HepG2 (cell line): Measurements from ENCODE around the gene TJP2. TPM values are rescaled to one million over a fixed set of nuclear protein-coding genes. Genes with fewer than 3 reads are reported as not detected.

ENCODE experiments used
- CREB3 ChIP-seq: sonication (generic); formaldehyde crosslinking; IDR thresholded peaks from 2 replicates; pipeline ENCODE4 v1.5.0; 2020; ENCODE audit warnings: missing genetic modification reagents
- GATAD2A ChIP-seq: IDR thresholded peaks from 2 replicates; pipeline ENCODE4 v1.6.1; 2016
- GMEB1 ChIP-seq: sonication (generic); formaldehyde crosslinking; IDR thresholded peaks from 2 replicates; pipeline ENCODE4 v1.5.1; 2020; ENCODE audit warnings: missing genetic modification reagents, mild to moderate bottlenecking, borderline replicate concordance
- HMGA1 ChIP-seq: sonication (generic); formaldehyde crosslinking; conservative IDR thresholded peaks from 2 replicates; pipeline ENCODE4 v1.4.0; 2020; ENCODE audit warnings: missing genetic modification reagents
- MBD4 ChIP-seq: IDR thresholded peaks from 2 replicates; pipeline ENCODE4 v1.6.1; 2012; ENCODE audit warnings: low read length, inconsistent platforms, borderline replicate concordance
- MEIS1 ChIP-seq: sonication (generic); formaldehyde crosslinking; IDR thresholded peaks from 2 replicates; pipeline ENCODE4 v1.9.0; 2021; ENCODE audit warnings: mild to moderate bottlenecking, missing genetic modification reagents, moderate library complexity, borderline replicate concordance
- NFIC ChIP-seq: IDR thresholded peaks from 2 replicates; pipeline ENCODE4 v1.6.1; 2012; ENCODE audit warnings: mild to moderate bottlenecking, low read length, inconsistent platforms
- RAD21 ChIP-seq: fragments of 450-650 bp; formaldehyde crosslinking; IDR thresholded peaks from 2 replicates; pipeline ENCODE4 v1.5.0; 2020; ENCODE audit warnings: mild to moderate bottlenecking
- RARG ChIP-seq: sonication (generic); formaldehyde crosslinking; IDR thresholded peaks from 2 replicates; pipeline ENCODE4 v1.4.0; 2020; ENCODE audit warnings: low read depth, mild to moderate bottlenecking, missing genetic modification reagents
- YEATS4 ChIP-seq: sonication (generic); formaldehyde crosslinking; IDR thresholded peaks from 2 replicates; pipeline ENCODE4 v1.4.0; 2020; ENCODE audit warnings: missing genetic modification reagents, borderline replicate concordance
- ZEB1 ChIP-seq: IDR thresholded peaks from 2 replicates; pipeline ENCODE4 v1.6.1; 2012; ENCODE audit warnings: mild to moderate bottlenecking, low read depth, inconsistent platforms; ENCODE audit not compliant: insufficient replicate concordance
- ZNF136 ChIP-seq: sonication (generic); formaldehyde crosslinking; IDR thresholded peaks from 2 replicates; pipeline ENCODE4 v1.8.1; 2022; ENCODE audit warnings: low read depth, mild to moderate bottlenecking, moderate library complexity, missing genetic modification reagents
- ZNF275 ChIP-seq: sonication (generic); formaldehyde crosslinking; IDR thresholded peaks from 2 replicates; pipeline ENCODE4 v1.8.0; 2022; ENCODE audit warnings: missing genetic modification reagents, mild to moderate bottlenecking, inconsistent platforms, borderline replicate concordance
- ZNF350 ChIP-seq: sonication (generic); formaldehyde crosslinking; IDR thresholded peaks from 2 replicates; pipeline ENCODE4 v1.4.0; 2020; ENCODE audit warnings: mild to moderate bottlenecking, low read depth, missing genetic modification reagents, borderline replicate concordance
- ZNF570 ChIP-seq: sonication (generic); formaldehyde crosslinking; IDR thresholded peaks from 2 replicates; pipeline ENCODE4 v1.4.0; 2020; ENCODE audit warnings: mild to moderate bottlenecking, missing genetic modification reagents, borderline replicate concordance
- ZNF646 ChIP-seq: sonication (generic); formaldehyde crosslinking; IDR thresholded peaks from 2 replicates; pipeline ENCODE4 v1.9.0; 2021; ENCODE audit warnings: mild to moderate bottlenecking, missing genetic modification reagents
- ZNF770 ChIP-seq: sonication (generic); formaldehyde crosslinking; IDR thresholded peaks from 2 replicates; pipeline ENCODE4 v1.5.0; 2020; ENCODE audit warnings: mild to moderate bottlenecking, missing genetic modification reagents
- polyA plus RNA-seq, 8 experiments: library from polyadenylated mRNA; depleted of rRNA in 3 of 8; stranded (reverse) in 7 of 8; unstranded in 1 of 8; fragments of >200 nt; fragmentation: Illumina TruSeq in 4 of 8; extraction: Trizol in 4 of 8; gene quantifications; 2 replicates each; pipeline versions ENCODE4 v1.2.1 to v1.2.3, GENCODE V29; 2011 to 2016; ENCODE audit warnings: low read depth in 4 of 8, missing spikeins in 1 of 8, mixed read lengths in 1 of 8; ENCODE audit not compliant: insufficient read depth in 1 of 8
- total RNA-seq, 5 experiments: library from RNA; depleted of rRNA; stranded (reverse); fragments of >200 nt; fragmentation: Illumina TruSeq; extraction: Trizol; gene quantifications; 2 replicates each; pipeline ENCODE4 v1.2.3, GENCODE V29; 2016; ENCODE audit warnings: low read depth in 1 of 5

Gene TJP2
- total and polyA plus RNA-seq, 2 of the 13 experiments (the other 11 are each of a cell fraction or from before 2014, with no cell fraction given) = 109 to 110 TPM

GRCh38 chr9:69178583-69179011, 4.5 kb downstream of the TJP2 start (continued):
- no peak for TF ChIP-seq ZNF646
- TF ChIP-seq ZNF770 (CRISPR knock-in tag) = no peak
- TF ChIP-seq RAD21 (CRISPR knock-in tag) = no peak
- no peak for TF ChIP-seq HMGA1 (CRISPR knock-in tag)
- no peak for TF ChIP-seq ZNF275 (CRISPR knock-in tag)
- no peak for TF ChIP-seq ZNF136
- TF ChIP-seq MBD4 = peak; percentile 70; the same call in 1 of the 2 replicates
- no peak for TF ChIP-seq ZNF350 (CRISPR knock-in tag)
- TF ChIP-seq RARG (CRISPR knock-in tag) = no peak
- no peak for TF ChIP-seq CREB3 (CRISPR knock-in tag)
- no peak for TF ChIP-seq MEIS1 (CRISPR knock-in tag)
- peak; percentile 80 for TF ChIP-seq GATAD2A (CRISPR knock-in tag)
- TF ChIP-seq GMEB1 = no peak
- no peak for TF ChIP-seq YEATS4 (CRISPR knock-in tag)
- 0 out of 2 replicates have a peak, but pooled peaks have one; percentile 21 for TF ChIP-seq NFIC
- TF ChIP-seq ZNF570 (CRISPR knock-in tag) = no peak
- TF ChIP-seq ZEB1 = peak; percentile 78
